ENCODE measurements around the gene PRLR.

- TF ChIP-seq EZH2 (IDR thresholded peaks at IDR 0.05; ENCODE audit: borderline replicate concordance, low read depth, low read length, severe bottlenecking), result no peak
- TF ChIP-seq, protein P1, sequence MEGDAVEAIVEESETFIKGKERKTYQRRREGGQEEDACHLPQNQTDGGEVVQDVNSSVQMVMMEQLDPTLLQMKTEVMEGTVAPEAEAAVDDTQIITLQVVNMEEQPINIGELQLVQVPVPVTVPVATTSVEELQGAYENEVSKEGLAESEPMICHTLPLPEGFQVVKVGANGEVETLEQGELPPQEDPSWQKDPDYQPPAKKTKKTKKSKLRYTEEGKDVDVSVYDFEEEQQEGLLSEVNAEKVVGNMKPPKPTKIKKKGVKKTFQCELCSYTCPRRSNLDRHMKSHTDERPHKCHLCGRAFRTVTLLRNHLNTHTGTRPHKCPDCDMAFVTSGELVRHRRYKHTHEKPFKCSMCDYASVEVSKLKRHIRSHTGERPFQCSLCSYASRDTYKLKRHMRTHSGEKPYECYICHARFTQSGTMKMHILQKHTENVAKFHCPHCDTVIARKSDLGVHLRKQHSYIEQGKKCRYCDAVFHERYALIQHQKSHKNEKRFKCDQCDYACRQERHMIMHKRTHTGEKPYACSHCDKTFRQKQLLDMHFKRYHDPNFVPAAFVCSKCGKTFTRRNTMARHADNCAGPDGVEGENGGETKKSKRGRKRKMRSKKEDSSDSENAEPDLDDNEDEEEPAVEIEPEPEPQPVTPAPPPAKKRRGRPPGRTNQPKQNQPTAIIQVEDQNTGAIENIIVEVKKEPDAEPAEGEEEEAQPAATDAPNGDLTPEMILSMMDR (IDR thresholded peaks at IDR 0.05; ENCODE audit: borderline replicate concordance, extremely low read depth, low read length, poor library complexity, severe bottlenecking), result no peak
Observed at GRCh38 chr5:35151146-35151920, 79.0 kb downstream of the PRLR start.
